Measurements from ENCODE around the gene PRPF6.

PRPF6 gene

DNA sequence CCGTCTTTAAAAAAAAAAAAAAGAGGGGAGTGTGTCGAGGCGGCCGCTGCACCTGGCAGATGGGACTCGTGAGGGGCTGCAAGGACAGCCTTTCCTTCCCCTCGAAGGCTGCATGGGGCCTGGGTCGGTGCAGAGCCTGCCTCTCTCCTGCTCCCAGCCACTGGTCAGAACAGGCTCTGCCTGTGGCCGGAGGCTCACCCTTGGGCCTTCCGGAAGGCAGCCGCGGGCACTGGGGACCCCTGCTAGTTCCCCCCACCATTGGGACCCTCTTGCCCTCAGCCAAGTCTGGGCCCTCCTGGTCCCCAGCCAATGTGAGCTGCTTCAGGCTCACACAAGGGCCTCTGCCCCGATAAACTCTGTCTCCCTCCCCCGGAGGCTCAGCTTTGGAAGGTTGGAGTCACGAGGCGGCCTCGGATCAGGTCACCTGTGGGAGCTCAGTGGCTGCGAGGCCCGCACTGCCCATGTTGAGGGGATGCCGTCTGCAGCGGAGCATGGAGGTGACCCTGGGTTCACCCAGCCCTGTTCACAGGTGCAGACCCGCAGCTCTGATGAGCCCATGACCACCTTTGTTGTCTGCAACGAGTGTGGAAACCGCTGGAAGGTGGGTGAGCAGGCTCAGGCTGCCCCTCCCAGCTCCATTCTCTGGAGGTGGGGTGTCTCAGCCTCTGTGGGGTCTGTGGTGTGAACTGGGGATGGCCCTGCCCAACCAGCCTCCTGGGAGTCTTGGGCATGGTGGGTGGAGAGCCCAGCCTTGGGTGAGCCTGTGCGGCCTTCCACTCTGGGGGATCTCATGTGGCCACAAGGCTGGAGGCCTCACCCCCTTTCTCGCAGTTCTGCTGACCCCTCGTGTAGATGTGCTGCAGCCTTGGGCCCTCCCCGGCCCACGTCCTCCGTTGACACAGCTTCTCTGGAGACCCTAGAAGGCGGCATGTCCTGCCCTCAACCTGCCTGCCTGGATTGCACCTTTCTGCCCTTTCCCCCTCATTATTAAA, 90.7 kb downstream of the PRPF6 start:
- TF ChIP-seq, protein P1, sequence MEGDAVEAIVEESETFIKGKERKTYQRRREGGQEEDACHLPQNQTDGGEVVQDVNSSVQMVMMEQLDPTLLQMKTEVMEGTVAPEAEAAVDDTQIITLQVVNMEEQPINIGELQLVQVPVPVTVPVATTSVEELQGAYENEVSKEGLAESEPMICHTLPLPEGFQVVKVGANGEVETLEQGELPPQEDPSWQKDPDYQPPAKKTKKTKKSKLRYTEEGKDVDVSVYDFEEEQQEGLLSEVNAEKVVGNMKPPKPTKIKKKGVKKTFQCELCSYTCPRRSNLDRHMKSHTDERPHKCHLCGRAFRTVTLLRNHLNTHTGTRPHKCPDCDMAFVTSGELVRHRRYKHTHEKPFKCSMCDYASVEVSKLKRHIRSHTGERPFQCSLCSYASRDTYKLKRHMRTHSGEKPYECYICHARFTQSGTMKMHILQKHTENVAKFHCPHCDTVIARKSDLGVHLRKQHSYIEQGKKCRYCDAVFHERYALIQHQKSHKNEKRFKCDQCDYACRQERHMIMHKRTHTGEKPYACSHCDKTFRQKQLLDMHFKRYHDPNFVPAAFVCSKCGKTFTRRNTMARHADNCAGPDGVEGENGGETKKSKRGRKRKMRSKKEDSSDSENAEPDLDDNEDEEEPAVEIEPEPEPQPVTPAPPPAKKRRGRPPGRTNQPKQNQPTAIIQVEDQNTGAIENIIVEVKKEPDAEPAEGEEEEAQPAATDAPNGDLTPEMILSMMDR (IDR thresholded peaks at IDR 0.05; ENCODE audit: low read depth, low read length, missing control alignments), result no peak
- no peak overlapping the region for H3K4me3 ChIP-seq (ENCODE audit: low read depth, low read length)
- DNase-seq (ENCODE audit: low read depth), result no peak
- in situ Hi-C loops (cut with HindIII; ENCODE audit: low sequenced_read_pairs), result no loop called here

DNA sequence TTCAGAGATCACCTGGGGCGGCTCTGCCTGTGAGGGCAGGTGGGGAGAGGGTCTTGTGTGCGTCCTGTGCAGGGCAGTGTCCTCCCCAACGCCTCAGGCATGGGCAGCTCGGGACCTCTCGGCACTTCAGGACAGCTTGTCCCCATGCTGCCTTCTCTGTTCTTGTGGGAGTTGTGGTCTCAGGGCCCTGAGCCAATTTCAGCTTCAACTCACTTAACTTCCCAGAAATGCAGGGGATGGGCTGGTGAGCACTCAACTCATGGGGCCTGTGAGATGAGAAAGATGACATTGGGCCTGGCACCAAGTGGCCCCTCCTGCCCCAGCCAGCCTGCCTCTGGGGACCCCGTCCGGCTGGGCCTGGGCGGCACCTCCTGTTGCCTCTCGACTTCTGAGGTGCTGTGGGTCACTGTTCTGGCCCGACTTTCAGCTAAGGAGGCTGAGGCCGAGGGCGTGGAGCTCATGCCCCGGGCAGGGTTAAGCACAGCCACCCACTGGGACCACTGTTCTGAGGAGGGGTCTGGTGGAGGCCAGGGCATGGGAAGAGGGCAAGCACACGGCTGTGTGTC, 91.6 kb downstream of the PRPF6 start:
- in situ Hi-C loops (cut with HindIII; ENCODE audit: low sequenced_read_pairs), result no loop called here
- TF ChIP-seq, protein P1 (IDR thresholded peaks at IDR 0.05; ENCODE audit: low read depth, low read length, missing control alignments), result no peak
- H3K4me3 ChIP-seq (ENCODE audit: low read depth, low read length), result no peak overlapping the region
- no peak for DNase-seq (ENCODE audit: low read depth)

DNA sequence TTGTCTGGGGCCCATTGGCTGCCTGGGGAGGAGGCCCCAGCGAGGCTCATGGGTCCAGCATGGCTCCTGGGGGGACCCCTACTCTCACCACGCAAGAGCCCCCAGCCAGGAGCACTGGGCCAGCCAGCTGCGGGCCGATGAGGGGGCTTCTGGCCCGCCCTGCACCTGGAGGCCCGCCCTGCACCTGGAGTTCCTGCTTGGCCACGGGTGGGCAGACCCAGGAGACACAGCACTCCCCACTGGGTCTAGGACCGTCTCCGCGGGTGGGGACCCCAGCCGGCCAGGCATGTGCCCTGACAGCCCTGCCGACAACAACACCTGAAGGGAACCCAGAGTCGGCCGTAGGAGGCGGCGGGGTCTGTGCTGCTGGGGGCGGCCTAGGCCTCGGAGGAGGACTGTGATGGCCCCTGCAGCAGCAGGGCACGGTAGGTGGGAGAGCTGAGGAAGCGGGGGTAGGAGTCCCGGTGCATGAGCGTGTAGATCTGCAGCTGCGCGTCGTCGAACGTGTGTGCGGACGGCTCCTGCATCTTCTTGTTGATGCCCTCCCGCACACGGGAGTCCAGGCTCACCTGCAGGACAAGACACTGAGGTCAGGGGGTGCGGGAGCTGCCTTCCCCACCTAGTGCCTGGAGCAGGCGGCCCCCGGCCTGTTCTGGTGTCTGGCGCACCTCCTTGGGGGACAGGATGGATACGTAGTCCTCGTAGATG, 92.7 kb downstream of the PRPF6 start:
- TF ChIP-seq, protein P1 (IDR thresholded peaks at IDR 0.05; ENCODE audit: low read depth, low read length, missing control alignments), result no peak
- H3K4me3 ChIP-seq (ENCODE audit: low read depth, low read length), result no peak overlapping the region

DNA sequence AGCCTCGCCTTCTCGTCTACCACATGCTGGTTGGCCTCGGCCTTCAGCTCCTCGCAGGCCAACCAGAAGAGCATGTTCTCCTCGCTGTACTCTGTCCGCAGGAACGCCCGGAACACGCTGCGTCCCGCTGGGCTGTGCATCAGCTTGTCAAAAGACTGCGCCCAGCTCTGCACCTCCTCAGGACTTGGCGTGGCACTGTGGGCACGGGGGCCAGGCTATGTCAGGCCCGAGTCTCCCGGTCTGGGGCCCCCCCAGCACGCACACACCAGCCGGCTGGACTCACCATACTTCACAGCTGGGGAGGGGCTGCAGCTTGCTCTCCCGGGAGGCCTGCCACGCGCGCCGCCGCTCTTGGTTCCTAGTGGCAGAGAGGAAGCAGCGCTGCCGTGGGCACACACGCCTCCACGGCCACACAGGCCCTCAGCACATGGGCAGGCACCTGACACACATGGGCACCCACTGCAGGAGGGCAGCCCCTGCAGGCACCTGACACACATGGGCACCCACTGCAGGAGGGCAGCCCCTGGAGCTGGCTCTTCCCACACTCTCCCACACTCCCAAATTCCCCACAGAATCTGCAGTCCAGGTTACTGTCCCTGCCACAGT, 93.4 kb downstream of the PRPF6 start:
- no peak overlapping the region for H3K4me3 ChIP-seq (ENCODE audit: low read depth, low read length)
- TF ChIP-seq, protein P1 (IDR thresholded peaks at IDR 0.05; ENCODE audit: low read depth, low read length, missing control alignments), result no peak
- DNase-seq (ENCODE audit: low read depth), result no peak
- in situ Hi-C loops (cut with HindIII; ENCODE audit: low sequenced_read_pairs), result no loop called here

More for the DNA sequence above, 92.7 kb downstream of the PRPF6 start:
- in situ Hi-C loops (cut with HindIII; ENCODE audit: low sequenced_read_pairs), result no loop called here
- no peak for DNase-seq (ENCODE audit: low read depth)

DNA sequence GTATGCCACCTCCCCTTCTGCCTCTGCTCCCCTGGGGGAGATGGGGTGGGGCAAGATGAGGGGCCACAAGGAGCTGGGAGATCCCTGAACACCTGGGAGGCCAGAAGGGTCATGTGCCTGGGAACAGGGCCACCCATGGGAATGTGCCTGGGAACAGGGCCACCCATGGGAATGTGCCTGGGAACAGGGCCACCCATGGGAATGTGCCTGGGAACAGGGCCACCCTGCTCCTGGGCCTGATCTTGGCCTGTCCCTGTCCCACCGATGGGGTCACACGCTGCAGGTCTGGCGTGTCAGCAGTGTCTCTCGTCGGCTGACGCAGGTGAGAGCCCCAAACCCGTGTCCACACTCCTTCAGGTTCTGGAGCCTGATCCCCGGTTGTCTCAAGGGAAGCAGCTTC, 94.0 kb downstream of the PRPF6 start:
- TF ChIP-seq, protein P1 (IDR thresholded peaks at IDR 0.05; ENCODE audit: low read depth, low read length, missing control alignments), result no peak
- DNase-seq (ENCODE audit: low read depth), result no peak
- H3K4me3 ChIP-seq (ENCODE audit: low read depth, low read length), result no peak overlapping the region
- in situ Hi-C loops (cut with HindIII; ENCODE audit: low sequenced_read_pairs), result no loop called here

DNA sequence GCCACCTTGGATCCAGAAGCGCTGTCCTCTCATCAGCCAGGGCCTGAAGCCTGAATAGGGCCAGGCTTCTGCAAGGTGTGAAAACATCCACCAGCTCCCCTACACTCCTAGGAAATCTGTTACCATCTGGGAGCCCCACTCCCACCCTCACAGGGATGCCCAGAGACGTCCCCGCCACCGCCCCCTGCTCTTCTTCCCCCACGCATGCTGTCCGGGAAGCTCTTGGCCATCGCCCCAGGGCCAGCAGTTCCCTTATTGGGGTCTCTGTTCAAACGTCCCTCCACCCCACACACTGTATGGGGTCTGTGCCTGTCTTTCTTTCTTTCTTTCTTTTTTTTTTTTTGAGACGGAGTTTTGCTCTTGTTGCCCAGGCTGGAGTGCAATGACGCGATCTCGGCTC, 94.6 kb downstream of the PRPF6 start:
- in situ Hi-C loops (cut with HindIII; ENCODE audit: low sequenced_read_pairs), result no loop called here
- DNase-seq (ENCODE audit: low read depth), result no peak
- TF ChIP-seq, protein P1 (IDR thresholded peaks at IDR 0.05; ENCODE audit: low read depth, low read length, missing control alignments), result no peak
- no peak overlapping the region for H3K4me3 ChIP-seq (ENCODE audit: low read depth, low read length)
